BE2C (cell line): ENCODE data around the gene PPP1R14B.

Experiments used
- DNase-seq: peaks from one replicate; pipeline ENCODE4 v3.0.0-alpha.2; 2020
- H3K27me3 ChIP-seq: fragments of 250-450 bp; sonication (Bioruptor Pico); 2 replicates; pipeline ENCODE4 v1.5.1; 2020; ENCODE audit warnings: mild to moderate bottlenecking
- H3K36me3 ChIP-seq: fragments of 250-450 bp; sonication (Bioruptor Pico); 2 replicates; pipeline ENCODE4 v1.5.1; 2020; ENCODE audit warnings: mild to moderate bottlenecking
- H3K4me1 ChIP-seq: fragments of 250-450 bp; sonication (Bioruptor Pico); 2 replicates; pipeline ENCODE4 v1.5.1; 2020
- H3K4me3 ChIP-seq: 2 replicates; pipeline ENCODE4 v1.5.1; 2011; ENCODE audit warnings: low read depth, low read length
- H3K9me3 ChIP-seq: fragments of 250-450 bp; sonication (Bioruptor Pico); 2 replicates; pipeline ENCODE4 v1.5.1; 2020
- CTCF ChIP-seq: IDR thresholded peaks from 2 replicates; pipeline ENCODE4 v1.5.1; 2012; ENCODE audit warnings: mild to moderate bottlenecking, low read depth, low read length

Gene PPP1R14B

GRCh38 chr11:64266339-64266738 lies 19.6 kb upstream of the PPP1R14B start:
- peaks cover 3% of the 10 kb centered on the region for H3K36me3 ChIP-seq
- no peaks in the 10 kb centered on the region for H3K27me3 ChIP-seq
- no peak for DNase-seq
- H3K4me1 ChIP-seq, result peaks cover 21% of the 10 kb centered on the region
- TF ChIP-seq CTCF, result no peak
- no peak overlapping the region for H3K4me3 ChIP-seq
- H3K9me3 ChIP-seq, result no peaks in the 10 kb centered on the region

GRCh38 chr11:64265176-64266160 lies 18.7 kb upstream of the PPP1R14B start:
- no peak for DNase-seq
- H3K4me3 ChIP-seq, result no peak overlapping the region
- no peak for TF ChIP-seq CTCF
- peaks cover 21% of the 10 kb centered on the region for H3K4me1 ChIP-seq
- peaks cover 3% of the 10 kb centered on the region for H3K36me3 ChIP-seq
- no peaks in the 10 kb centered on the region for H3K9me3 ChIP-seq
- no peaks in the 10 kb centered on the region for H3K27me3 ChIP-seq

- peaks cover 3% of the 10 kb centered on the region for H3K36me3 ChIP-seq
- H3K27me3 ChIP-seq, result no peaks in the 10 kb centered on the region
- H3K9me3 ChIP-seq, result no peaks in the 10 kb centered on the region
- DNase-seq, result peak; percentile 70
- TF ChIP-seq CTCF, result no peak
- peaks cover 21% of the 10 kb centered on the region for H3K4me1 ChIP-seq
- H3K4me3 ChIP-seq, result no peak overlapping the region
These were observed 17.7 kb upstream of the PPP1R14B start for GRCh38 chr11:64264371-64264852.

GRCh38 chr11:64263947-64264317 lies 17.2 kb upstream of the PPP1R14B start:
- no peak for DNase-seq
- Histone ChIP-seq H3K4me1 (peaks cover 21% of the 10 kb centered on the region), H3K9me3 (no peaks in the 10 kb centered on the region), H3K27me3 (no peaks in the 10 kb centered on the region), H3K36me3 (peaks cover 3% of the 10 kb centered on the region), H3K4me3 (no peak overlapping the region)
- TF ChIP-seq CTCF, result no peak

GRCh38 chr11:64263021-64263946 lies 16.5 kb upstream of the PPP1R14B start:
- H3K36me3 ChIP-seq, result peaks cover 6% of the 10 kb centered on the region
- TF ChIP-seq CTCF, result no peak
- DNase-seq, result no peak
- H3K4me1 ChIP-seq, result peaks cover 19% of the 10 kb centered on the region
- H3K27me3 ChIP-seq, result no peaks in the 10 kb centered on the region
- no peak overlapping the region for H3K4me3 ChIP-seq
- no peaks in the 10 kb centered on the region for H3K9me3 ChIP-seq
